GM18508 (cell line): Measurements from ENCODE around the gene PTCSC3.
"Not testable (repeated sequence)": the region's sequence is repeated elsewhere in the genome, so short reads cannot be mapped to it uniquely, and the experiment has no call there.

ENCODE experiments used
- ATAC-seq: cut with Tn5 transposase; IDR thresholded peaks from one replicate; pipeline ENCODE4 v1.9.1; 2021; ENCODE audit warnings: moderate number of reproducible peaks; ENCODE audit not compliant: insufficient read depth, unreplicated experiment

The PTCSC3 gene

GRCh38 chr14:36174767-36175424 is 1.6 kb downstream of the PTCSC3 start:
- ATAC-seq, result no peak

GRCh38 chr14:36173161-36173560 is 3.4 kb downstream of the PTCSC3 start:
- ATAC-seq, result no peak

GRCh38 chr14:36171607-36172006 is 4.9 kb downstream of the PTCSC3 start:
- no peak for ATAC-seq

GRCh38 chr14:36167431-36167830 is 9.1 kb downstream of the PTCSC3 start:
- ATAC-seq, result no peak

- ATAC-seq, result no peak
These were observed 13.1 kb downstream of the PTCSC3 start for GRCh38 chr14:36163451-36163850.

GRCh38 chr14:36162267-36162666 is 14.3 kb downstream of the PTCSC3 start:
- ATAC-seq, result no peak

- no peak for ATAC-seq
These were observed 14.7 kb downstream of the PTCSC3 start for GRCh38 chr14:36161776-36162175.

GRCh38 chr14:36151335-36151734 is 25.2 kb downstream of the PTCSC3 start:
- no peak for ATAC-seq

GRCh38 chr14:36134038-36134437 is 42.5 kb downstream of the PTCSC3 start:
- no peak for ATAC-seq

- no peak for ATAC-seq
These were observed 43.7 kb downstream of the PTCSC3 start for GRCh38 chr14:36132826-36133225.

GRCh38 chr14:36130186-36130585 is 46.3 kb downstream of the PTCSC3 start:
- ATAC-seq, result no peak

- ATAC-seq, result no peak
These were observed 47.3 kb downstream of the PTCSC3 start for GRCh38 chr14:36129181-36129580.

- no peak for ATAC-seq
These were observed 63.2 kb downstream of the PTCSC3 start for GRCh38 chr14:36113341-36113740.

GRCh38 chr14:36111822-36112583 is 64.5 kb downstream of the PTCSC3 start:
- ATAC-seq, result peak; percentile 66

GRCh38 chr14:36105401-36105800 is 71.1 kb downstream of the PTCSC3 start:
- ATAC-seq, result no peak

GRCh38 chr14:36104258-36104657 is 72.3 kb downstream of the PTCSC3 start:
- not testable (repeated sequence) for ATAC-seq

- ATAC-seq, result no peak
These were observed 76.9 kb downstream of the PTCSC3 start for GRCh38 chr14:36099619-36100018.

GRCh38 chr14:36097356-36097755 is 79.2 kb downstream of the PTCSC3 start:
- no peak for ATAC-seq

- ATAC-seq, result no peak
These were observed 80.4 kb downstream of the PTCSC3 start for GRCh38 chr14:36096090-36096489.

GRCh38 chr14:36094963-36095362 is 81.6 kb downstream of the PTCSC3 start:
- no peak for ATAC-seq

GRCh38 chr14:36091096-36091495 is 85.4 kb downstream of the PTCSC3 start:
- ATAC-seq, result peak; percentile 98

GRCh38 chr14:36087411-36087810 is 89.1 kb downstream of the PTCSC3 start:
- no peak for ATAC-seq
